WERI-Rb-1 (cell line): ENCODE measurements around the gene ROBO1.

Experiments
- DNase-seq: peaks from one replicate; pipeline ENCODE4 v3.0.0-alpha.2; 2020
- H3K27ac ChIP-seq: fragments of 250-450 bp; sonication (Bioruptor Pico); 2 replicates; pipeline ENCODE4 v1.5.1; 2020; ENCODE audit warnings: mild to moderate bottlenecking, moderate library complexity
- H3K27me3 ChIP-seq: fragments of 250-450 bp; sonication (Bioruptor Pico); 2 replicates; pipeline ENCODE4 v1.5.1; 2021; ENCODE audit warnings: mild to moderate bottlenecking, low read depth, moderate library complexity; ENCODE audit not compliant: insufficient read depth, severe bottlenecking
- H3K36me3 ChIP-seq: fragments of 250-450 bp; sonication (Bioruptor Pico); 2 replicates; pipeline ENCODE4 v1.5.1; 2020; ENCODE audit warnings: mild to moderate bottlenecking, moderate library complexity
- H3K4me3 ChIP-seq: 2 replicates; pipeline ENCODE4 v1.5.1; 2011; ENCODE audit warnings: low read depth, mild to moderate bottlenecking, control low read depth, low read length
- H3K9me3 ChIP-seq: fragments of 250-450 bp; sonication (Bioruptor Pico); 2 replicates; pipeline ENCODE4 v1.5.1; 2021; ENCODE audit warnings: mild to moderate bottlenecking, moderate library complexity; ENCODE audit not compliant: severe bottlenecking
- CTCF ChIP-seq: IDR thresholded peaks from 2 replicates; pipeline ENCODE4 v1.5.1; 2011; ENCODE audit warnings: low read depth, mild to moderate bottlenecking, control low read depth, inconsistent platforms, low read length

ROBO1 gene

GRCh38 chr3:79672075-79672474 lies 95.7 kb downstream of the ROBO1 start:
- TF ChIP-seq CTCF: no peak
- no peak for DNase-seq
- H3K4me3 ChIP-seq: no peak overlapping the region
- H3K27me3 ChIP-seq: no peaks in the 10 kb centered on the region
- no peaks in the 10 kb centered on the region for H3K36me3 ChIP-seq
- no peak overlapping the region for H3K27ac ChIP-seq
- H3K9me3 ChIP-seq: no peaks in the 10 kb centered on the region

GRCh38 chr3:79670178-79670577 lies 97.6 kb downstream of the ROBO1 start:
- Histone ChIP-seq H3K27me3 (no peaks in the 10 kb centered on the region), H3K9me3 (no peaks in the 10 kb centered on the region), H3K27ac (no peak overlapping the region), H3K36me3 (no peaks in the 10 kb centered on the region), H3K4me3 (no peak overlapping the region)
- no peak for DNase-seq
- TF ChIP-seq CTCF: no peak

- no peak for TF ChIP-seq CTCF
- H3K4me3 ChIP-seq: no peak overlapping the region
Measured at GRCh38 chr3:79664455-79664854, 103.3 kb downstream of the ROBO1 start.

GRCh38 chr3:79661896-79662295 lies 105.9 kb downstream of the ROBO1 start:
- no peak for TF ChIP-seq CTCF
- Histone ChIP-seq H3K4me3 (no peak overlapping the region), H3K9me3 (no peaks in the 10 kb centered on the region), H3K27ac (no peak overlapping the region), H3K36me3 (no peaks in the 10 kb centered on the region), H3K27me3 (no peaks in the 10 kb centered on the region)
- DNase-seq: no peak

More at GRCh38 chr3:79664455-79664854, 103.3 kb downstream of the ROBO1 start:
- DNase-seq: no peak
- H3K9me3 ChIP-seq: no peaks in the 10 kb centered on the region
- no peak overlapping the region for H3K27ac ChIP-seq
- no peaks in the 10 kb centered on the region for H3K27me3 ChIP-seq
- no peaks in the 10 kb centered on the region for H3K36me3 ChIP-seq

- no peaks in the 10 kb centered on the region for H3K27me3 ChIP-seq
- no peaks in the 10 kb centered on the region for H3K9me3 ChIP-seq
- H3K27ac ChIP-seq: no peak overlapping the region
- H3K4me3 ChIP-seq: no peak overlapping the region
- no peak for TF ChIP-seq CTCF
- no peaks in the 10 kb centered on the region for H3K36me3 ChIP-seq
- no peak for DNase-seq
Measured at GRCh38 chr3:79657076-79657475, 110.7 kb downstream of the ROBO1 start.

- no peak overlapping the region for H3K4me3 ChIP-seq
- no peaks in the 10 kb centered on the region for H3K27me3 ChIP-seq
- DNase-seq: no peak
- no peak overlapping the region for H3K27ac ChIP-seq
- H3K36me3 ChIP-seq: no peaks in the 10 kb centered on the region
- no peak for TF ChIP-seq CTCF
- no peaks in the 10 kb centered on the region for H3K9me3 ChIP-seq
Measured at GRCh38 chr3:79654019-79654418, 113.8 kb downstream of the ROBO1 start.
